ENCODE measurements around the gene ZNF385B.
A peak's percentile ranks its signal among the peaks of the same experiment; 100 is the strongest.

The ZNF385B gene

DNA sequence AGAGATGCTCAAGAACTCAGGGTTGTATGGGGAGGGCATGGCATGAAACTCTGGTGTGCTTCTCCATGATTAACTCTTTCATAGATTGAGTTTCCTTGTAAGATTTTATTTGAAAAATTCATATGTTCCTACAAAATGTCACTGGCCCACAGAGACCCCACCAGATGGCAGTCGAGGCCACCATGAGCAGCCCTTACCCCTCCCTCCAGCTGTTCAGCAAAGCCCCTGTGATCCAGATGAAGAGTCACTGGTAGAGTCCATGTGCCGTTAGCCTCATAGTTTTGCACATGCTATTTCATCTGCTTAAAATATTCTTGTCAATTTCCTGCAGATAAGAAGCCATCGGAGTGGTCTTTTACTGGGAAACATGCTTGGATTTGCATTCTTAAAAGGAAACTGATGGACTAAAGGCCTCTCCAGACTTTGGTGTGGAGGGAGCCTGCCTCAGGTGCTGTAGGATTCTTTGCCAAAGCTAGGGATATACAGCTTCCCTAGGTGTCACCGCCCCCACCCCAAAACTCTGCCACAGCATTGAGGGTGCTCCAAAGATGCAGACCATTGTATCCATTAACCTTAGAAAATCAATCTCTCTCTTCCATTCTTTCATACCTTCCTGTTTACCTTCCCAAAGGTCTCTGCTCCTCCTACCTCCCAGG is 18.8 kb downstream of the ZNF385B start:
- no peak overlapping the region for H3K4me3 ChIP-seq (ENCODE audit: low read depth, low read length)
- DNase-seq (ENCODE audit: low read depth), result peak; percentile 49
- TF ChIP-seq, protein P1, sequence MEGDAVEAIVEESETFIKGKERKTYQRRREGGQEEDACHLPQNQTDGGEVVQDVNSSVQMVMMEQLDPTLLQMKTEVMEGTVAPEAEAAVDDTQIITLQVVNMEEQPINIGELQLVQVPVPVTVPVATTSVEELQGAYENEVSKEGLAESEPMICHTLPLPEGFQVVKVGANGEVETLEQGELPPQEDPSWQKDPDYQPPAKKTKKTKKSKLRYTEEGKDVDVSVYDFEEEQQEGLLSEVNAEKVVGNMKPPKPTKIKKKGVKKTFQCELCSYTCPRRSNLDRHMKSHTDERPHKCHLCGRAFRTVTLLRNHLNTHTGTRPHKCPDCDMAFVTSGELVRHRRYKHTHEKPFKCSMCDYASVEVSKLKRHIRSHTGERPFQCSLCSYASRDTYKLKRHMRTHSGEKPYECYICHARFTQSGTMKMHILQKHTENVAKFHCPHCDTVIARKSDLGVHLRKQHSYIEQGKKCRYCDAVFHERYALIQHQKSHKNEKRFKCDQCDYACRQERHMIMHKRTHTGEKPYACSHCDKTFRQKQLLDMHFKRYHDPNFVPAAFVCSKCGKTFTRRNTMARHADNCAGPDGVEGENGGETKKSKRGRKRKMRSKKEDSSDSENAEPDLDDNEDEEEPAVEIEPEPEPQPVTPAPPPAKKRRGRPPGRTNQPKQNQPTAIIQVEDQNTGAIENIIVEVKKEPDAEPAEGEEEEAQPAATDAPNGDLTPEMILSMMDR (IDR thresholded peaks at IDR 0.05; ENCODE audit: low read depth, low read length), result peak; percentile 50
- no peak for TF ChIP-seq MYC (IDR thresholded peaks at IDR 0.05; ENCODE audit: low read depth, low read length)
- no peak for TF ChIP-seq POLR2A (IDR thresholded peaks at IDR 0.05; ENCODE audit: extremely low read depth, insufficient read length)
- TF ChIP-seq, protein P2, sequence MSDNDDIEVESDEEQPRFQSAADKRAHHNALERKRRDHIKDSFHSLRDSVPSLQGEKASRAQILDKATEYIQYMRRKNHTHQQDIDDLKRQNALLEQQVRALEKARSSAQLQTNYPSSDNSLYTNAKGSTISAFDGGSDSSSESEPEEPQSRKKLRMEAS (IDR thresholded peaks at IDR 0.05; ENCODE audit: low read depth, low read length), result no peak

DNA sequence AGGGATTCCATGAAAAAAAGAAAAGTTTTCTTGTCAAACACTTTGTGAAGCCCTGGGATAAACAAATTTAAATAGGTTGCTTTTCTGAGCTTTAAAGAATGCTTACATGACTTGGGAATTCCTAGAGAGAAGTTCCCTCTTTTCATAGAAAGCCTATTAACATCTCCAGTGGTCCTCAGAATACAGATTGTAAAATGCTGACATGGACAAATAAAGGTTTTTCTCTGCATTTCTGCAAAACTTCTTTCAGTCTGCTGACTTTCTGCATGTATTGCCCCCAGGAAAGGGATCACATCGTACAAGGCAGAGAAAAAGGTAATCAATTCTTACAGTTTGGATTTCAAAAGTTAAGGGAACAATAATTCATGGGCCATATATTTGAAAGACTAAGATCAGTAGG is 20.6 kb downstream of the ZNF385B start:
- TF ChIP-seq MYC (IDR thresholded peaks at IDR 0.05; ENCODE audit: low read depth, low read length), result no peak
- TF ChIP-seq, protein P1 (IDR thresholded peaks at IDR 0.05; ENCODE audit: low read depth, low read length), result no peak
- TF ChIP-seq, protein P2 (IDR thresholded peaks at IDR 0.05; ENCODE audit: low read depth, low read length), result no peak
- no peak for TF ChIP-seq POLR2A (IDR thresholded peaks at IDR 0.05; ENCODE audit: extremely low read depth, insufficient read length)
- no peak overlapping the region for H3K4me3 ChIP-seq (ENCODE audit: low read depth, low read length)
- DNase-seq (ENCODE audit: low read depth), result no peak

DNA sequence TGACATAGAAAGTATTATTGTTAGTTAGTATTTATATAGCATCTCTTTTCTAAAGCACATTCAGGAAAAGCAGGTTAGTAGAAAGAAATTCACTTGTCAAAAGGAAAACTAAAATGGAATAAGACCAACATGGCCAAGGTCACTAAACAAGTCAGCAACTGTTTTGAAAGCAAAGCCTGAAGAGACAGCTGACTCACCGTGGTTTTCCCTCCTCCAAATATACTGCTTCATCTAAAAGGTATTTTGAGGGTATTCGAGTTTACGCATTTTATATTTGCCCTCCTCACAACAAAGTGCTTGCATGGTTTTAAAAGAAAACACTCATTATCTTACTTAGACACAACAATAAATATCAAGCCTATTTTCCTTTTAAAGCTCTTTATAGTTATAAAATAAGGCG is 24.0 kb downstream of the ZNF385B start:
- no peak overlapping the region for H3K4me3 ChIP-seq (ENCODE audit: low read depth, low read length)
- TF ChIP-seq, protein P2 (IDR thresholded peaks at IDR 0.05; ENCODE audit: low read depth, low read length), result no peak
- TF ChIP-seq POLR2A (IDR thresholded peaks at IDR 0.05; ENCODE audit: extremely low read depth, insufficient read length), result no peak
- TF ChIP-seq MYC (IDR thresholded peaks at IDR 0.05; ENCODE audit: low read depth, low read length), result no peak
- TF ChIP-seq, protein P1 (IDR thresholded peaks at IDR 0.05; ENCODE audit: low read depth, low read length), result no peak
- peak; percentile 12 for DNase-seq (ENCODE audit: low read depth)

DNA sequence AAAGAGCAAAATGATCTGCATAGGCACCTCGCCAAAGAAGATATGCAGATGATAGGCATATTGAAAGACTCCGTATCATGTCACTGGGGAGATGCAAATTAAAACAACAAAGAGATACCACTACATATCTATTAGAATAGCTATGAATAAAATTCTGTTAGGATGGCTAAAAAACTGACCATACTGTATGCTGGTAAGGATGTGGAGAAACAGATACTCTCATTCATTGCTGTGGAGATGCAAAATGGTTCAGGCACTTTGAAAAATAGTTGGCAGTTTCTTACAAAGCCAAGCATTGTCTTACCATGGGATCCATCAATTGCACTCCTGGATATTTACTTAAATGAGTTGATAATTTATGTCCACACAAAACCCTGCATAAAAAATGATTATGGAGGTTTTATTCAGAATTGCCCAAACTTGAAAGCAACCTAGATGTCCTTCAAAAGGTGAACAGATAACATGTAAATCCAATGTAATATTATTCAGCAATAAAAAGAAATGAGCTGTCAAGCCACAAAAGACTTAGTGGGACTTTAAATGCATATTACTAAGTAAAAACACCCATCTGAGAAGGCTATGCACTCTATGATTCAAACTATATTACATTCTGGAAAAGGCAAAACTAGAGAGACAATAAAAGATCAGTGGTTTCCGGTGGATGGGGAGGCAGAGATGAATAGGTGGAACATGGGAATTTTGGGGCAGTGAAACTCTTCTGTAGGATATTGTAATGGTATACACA is 31.2 kb downstream of the ZNF385B start:
- no peak for TF ChIP-seq MYC (IDR thresholded peaks at IDR 0.05; ENCODE audit: low read depth, low read length)
- TF ChIP-seq POLR2A (IDR thresholded peaks at IDR 0.05; ENCODE audit: extremely low read depth, insufficient read length), result no peak
- TF ChIP-seq, protein P1 (IDR thresholded peaks at IDR 0.05; ENCODE audit: low read depth, low read length), result no peak
- TF ChIP-seq, protein P2 (IDR thresholded peaks at IDR 0.05; ENCODE audit: low read depth, low read length), result no peak
- DNase-seq (ENCODE audit: low read depth), result no peak
- no peak overlapping the region for H3K4me3 ChIP-seq (ENCODE audit: low read depth, low read length)

DNA sequence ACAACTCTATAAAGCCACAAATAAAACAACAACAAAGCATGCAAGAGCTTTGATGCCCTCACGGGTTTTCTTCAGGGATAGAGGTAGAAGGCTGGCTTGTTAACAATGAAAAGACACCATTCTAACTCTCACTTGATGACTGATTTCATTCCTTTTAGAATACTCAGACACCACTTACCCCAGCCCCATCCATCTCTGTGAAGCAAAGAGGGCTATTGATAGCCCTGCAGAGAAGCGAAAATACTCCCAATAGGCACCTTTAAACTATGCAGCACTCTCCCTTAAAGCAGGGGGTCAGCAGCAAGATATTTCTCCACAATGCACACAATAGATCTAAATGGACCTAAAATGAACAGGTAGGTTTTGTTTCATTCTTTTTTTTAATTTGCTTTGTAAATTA is 35.1 kb downstream of the ZNF385B start:
- TF ChIP-seq, protein P2 (IDR thresholded peaks at IDR 0.05; ENCODE audit: low read depth, low read length), result no peak
- no peak for TF ChIP-seq MYC (IDR thresholded peaks at IDR 0.05; ENCODE audit: low read depth, low read length)
- TF ChIP-seq POLR2A (IDR thresholded peaks at IDR 0.05; ENCODE audit: extremely low read depth, insufficient read length), result no peak
- TF ChIP-seq, protein P1 (IDR thresholded peaks at IDR 0.05; ENCODE audit: low read depth, low read length), result no peak

More for the DNA sequence above, 35.1 kb downstream of the ZNF385B start:
- DNase-seq (ENCODE audit: low read depth), result no peak
- H3K4me3 ChIP-seq (ENCODE audit: low read depth, low read length), result no peak overlapping the region

All from NB4 (cell line).